ENCODE results near the gene KIFAP3. TPM values are rescaled to one million over a fixed set of nuclear protein-coding genes. Genes with fewer than 3 reads are reported as not detected.

KIFAP3 gene
- total RNA-seq, 1 donor from 2014 or later: 35.1 TPM

GRCh38 chr1:169931795-169932231 is 142.7 kb downstream of the KIFAP3 start:
- TF ChIP-seq CTCF (IDR thresholded peaks at IDR 0.05): no peak
- peak overlapping the region; percentile 75 for H3K27ac Mint-ChIP-seq (ENCODE audit: unreplicated experiment)
- DNase-seq (ENCODE audit: extremely low spot score, unreplicated experiment): no peak
- peaks cover 58% of the 10 kb centered on the region for H3K4me1 Mint-ChIP-seq (ENCODE audit: unreplicated experiment)
- no peaks in the 10 kb centered on the region for H3K27me3 Mint-ChIP-seq (ENCODE audit: unreplicated experiment)
- H3K36me3 Mint-ChIP-seq (ENCODE audit: unreplicated experiment): no peaks in the 10 kb centered on the region
- H3K9me3 Mint-ChIP-seq (ENCODE audit: unreplicated experiment): no peaks in the 10 kb centered on the region
- H3K4me3 Mint-ChIP-seq (ENCODE audit: unreplicated experiment): peak overlapping the region; percentile 30

- peaks cover 41% of the 10 kb centered on the region for H3K4me1 Mint-ChIP-seq (ENCODE audit: unreplicated experiment)
- no peaks in the 10 kb centered on the region for H3K27me3 Mint-ChIP-seq (ENCODE audit: unreplicated experiment)
- no peak for DNase-seq (ENCODE audit: extremely low spot score, unreplicated experiment)
- H3K36me3 Mint-ChIP-seq (ENCODE audit: unreplicated experiment): peaks cover 4% of the 10 kb centered on the region
- no peaks in the 10 kb centered on the region for H3K9me3 Mint-ChIP-seq (ENCODE audit: unreplicated experiment)
- H3K4me3 Mint-ChIP-seq (ENCODE audit: unreplicated experiment): no peak overlapping the region
- no peak overlapping the region for H3K27ac Mint-ChIP-seq (ENCODE audit: unreplicated experiment)
- no peak for TF ChIP-seq CTCF (IDR thresholded peaks at IDR 0.05)
These were observed 145.3 kb downstream of the KIFAP3 start for GRCh38 chr1:169929210-169929526.

GRCh38 chr1:169928438-169929209 is 145.9 kb downstream of the KIFAP3 start:
- H3K27me3 Mint-ChIP-seq (ENCODE audit: unreplicated experiment): no peaks in the 10 kb centered on the region
- peaks cover 36% of the 10 kb centered on the region for H3K4me1 Mint-ChIP-seq (ENCODE audit: unreplicated experiment)
- H3K9me3 Mint-ChIP-seq (ENCODE audit: unreplicated experiment): no peaks in the 10 kb centered on the region
- H3K36me3 Mint-ChIP-seq (ENCODE audit: unreplicated experiment): peaks cover 4% of the 10 kb centered on the region
- peak; percentile 74 for TF ChIP-seq CTCF (IDR thresholded peaks at IDR 0.05)
- no peak overlapping the region for H3K27ac Mint-ChIP-seq (ENCODE audit: unreplicated experiment)
- DNase-seq (ENCODE audit: extremely low spot score, unreplicated experiment): no peak
- H3K4me3 Mint-ChIP-seq (ENCODE audit: unreplicated experiment): no peak overlapping the region

GRCh38 chr1:169925505-169926482 is 148.7 kb downstream of the KIFAP3 start:
- peaks cover 10% of the 10 kb centered on the region for H3K36me3 Mint-ChIP-seq (ENCODE audit: unreplicated experiment)
- no peak for DNase-seq (ENCODE audit: extremely low spot score, unreplicated experiment)
- H3K27me3 Mint-ChIP-seq (ENCODE audit: unreplicated experiment): no peaks in the 10 kb centered on the region
- TF ChIP-seq CTCF (IDR thresholded peaks at IDR 0.05): no peak
- no peak overlapping the region for H3K4me3 Mint-ChIP-seq (ENCODE audit: unreplicated experiment)
- H3K4me1 Mint-ChIP-seq (ENCODE audit: unreplicated experiment): peaks cover 12% of the 10 kb centered on the region
- H3K9me3 Mint-ChIP-seq (ENCODE audit: unreplicated experiment): no peaks in the 10 kb centered on the region
- H3K27ac Mint-ChIP-seq (ENCODE audit: unreplicated experiment): no peak overlapping the region

- Mint-ChIP-seq H3K4me3 (ENCODE audit: unreplicated experiment) (no peak overlapping the region), H3K9me3 (ENCODE audit: unreplicated experiment) (no peaks in the 10 kb centered on the region), H3K27me3 (ENCODE audit: unreplicated experiment) (no peaks in the 10 kb centered on the region), H3K36me3 (ENCODE audit: unreplicated experiment) (peaks cover 13% of the 10 kb centered on the region), H3K27ac (ENCODE audit: unreplicated experiment) (no peak overlapping the region), H3K4me1 (ENCODE audit: unreplicated experiment) (peaks cover 7% of the 10 kb centered on the region)
- DNase-seq (ENCODE audit: extremely low spot score, unreplicated experiment): no peak
- no peak for TF ChIP-seq CTCF (IDR thresholded peaks at IDR 0.05)
These were observed 149.7 kb downstream of the KIFAP3 start for GRCh38 chr1:169924829-169925228.
